Lower leg skin (tissue), 4 donors: ENCODE data around the gene HM13. TPM values are rescaled to one million over a fixed set of nuclear protein-coding genes. Genes with fewer than 3 reads are reported as not detected.
A peak's percentile ranks its signal among the peaks of the same experiment; 100 is the strongest.
"Not testable (repeated sequence)": the region's sequence is repeated elsewhere in the genome, so short reads cannot be mapped to it uniquely, and the experiment has no call there.

Experiments used
- DNase-seq, 2 donors: peaks; one replicate each; pipeline ENCODE4 v3.0.0-alpha.2; 2019; ENCODE audit warnings: low spot score in 2 of 2
- H3K4me3 ChIP-seq: fragments of 200-600 bp; sonication (generic); 2 replicates; pipeline ENCODE4 v1.5.1; 2017; ENCODE audit warnings: mild to moderate bottlenecking, low read depth; ENCODE audit not compliant: poor library complexity, severe bottlenecking
- POLR2A ChIP-seq, 2 donors: fragments of 450-650 bp; IDR thresholded peaks; one replicate each; pipeline ENCODE4 v1.6.1; 2016 to 2017; ENCODE audit warnings: antibody characterized with exemption in 2 of 2, mild to moderate bottlenecking in 1 of 2, moderate library complexity in 1 of 2
- WGBS, 2 donors: methylation state at CpG; one replicate each; pipeline ENCODE4 v1.1.5; 2018; 5-methylcytosine and 5-hydroxymethylcytosine counted together
- intact Hi-C: fragments of 100-400 bp; cut with DNase I; formaldehyde crosslinking; loops from one replicate; pipeline ENCODE4 v1.15.0; 2023; ENCODE audit warnings: low total_unique reads
- microRNA-seq, 2 donors: library from miRNA; unstranded; fragments of <30 nt; microRNA quantifications; one replicate each; pipeline ENCODE4, GENCODE V29; 2016; ENCODE audit warnings: borderline replicate concordance in 2 of 2, borderline number of aligned reads in 1 of 2
- total RNA-seq, 4 donors: library from RNA; depleted of rRNA; stranded (reverse); fragments of >200 nt; gene quantifications; one replicate each; pipeline ENCODE4 v1.1.0, GENCODE V29; 2016
- TF ChIP-seq, protein P1 (sequence below), 3 donors: fragments of 450-650 bp; IDR thresholded peaks; one replicate each; pipeline ENCODE4 v1.5.1; 2016; ENCODE audit warnings: antibody characterized with exemption in 3 of 3, mild to moderate bottlenecking in 3 of 3, moderate library complexity in 2 of 3

Gene HM13
- total RNA-seq, 4 donors from 2014 or later: 35.0 to 51.9 (median 44.2) TPM

DNA sequence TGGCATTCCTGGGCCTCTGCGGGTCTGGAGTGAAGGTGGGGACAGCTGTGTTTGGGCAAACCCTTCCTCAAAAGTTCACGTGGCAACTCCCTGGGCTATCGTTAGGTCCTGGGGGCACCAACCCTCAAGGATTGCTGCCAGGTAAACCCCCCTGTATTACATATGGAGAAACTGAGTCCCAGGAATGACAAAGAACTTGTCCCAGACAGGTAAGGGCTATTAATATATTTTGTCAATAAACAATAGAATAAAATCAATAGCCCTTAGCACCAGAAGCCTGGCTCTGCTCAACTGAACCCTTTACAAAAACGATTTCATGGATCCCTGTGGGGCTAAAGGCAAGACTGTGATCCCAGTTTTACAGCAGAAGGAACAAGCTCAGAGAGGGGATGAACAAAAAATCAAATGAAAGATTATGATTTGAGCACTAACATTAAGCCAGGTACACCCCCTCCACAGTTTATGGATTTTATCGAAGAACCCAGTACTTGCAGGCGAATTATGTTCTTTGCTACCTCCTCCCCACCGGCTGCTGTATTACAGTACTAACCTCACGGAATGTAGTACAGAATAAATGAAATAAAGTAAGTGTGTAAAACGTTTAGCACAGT is 93.5 kb downstream of the HM13 start:
- intact Hi-C loops: no loop called here

DNA sequence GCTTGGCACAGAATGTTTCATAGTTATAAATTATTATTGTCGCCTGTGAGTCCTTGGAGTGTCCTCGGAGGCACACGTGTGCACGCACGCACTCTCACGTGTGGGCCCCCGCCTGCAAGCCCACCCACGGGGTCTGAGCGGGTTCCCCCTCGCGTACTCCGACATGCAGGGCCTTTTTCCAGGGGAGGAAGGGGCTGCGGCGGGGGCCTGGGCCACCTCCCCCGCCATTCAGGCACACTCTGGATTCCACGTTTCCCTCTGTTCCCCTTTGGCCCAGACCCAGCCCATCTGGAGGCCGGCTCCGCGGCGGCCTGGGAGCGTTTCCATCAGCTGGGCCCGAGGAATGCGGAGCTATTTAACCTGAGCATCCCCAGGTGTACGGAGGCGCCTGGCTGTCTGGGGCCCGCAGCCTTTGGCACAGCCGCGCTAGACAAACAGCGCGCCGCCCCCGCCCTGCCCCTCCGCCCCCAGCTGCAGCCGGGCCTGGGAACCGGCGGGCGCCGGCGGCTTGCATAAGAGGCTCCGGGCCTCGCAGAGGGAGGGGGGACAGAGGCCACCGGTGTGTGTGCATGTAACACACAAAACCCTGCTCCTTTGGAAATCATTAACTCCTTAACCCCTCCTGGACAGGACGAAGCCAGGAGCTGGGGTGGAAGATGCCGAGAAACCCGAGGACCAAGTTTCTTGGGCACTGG is 94.2 kb downstream of the HM13 start:
- intact Hi-C loops: no loop called here
- no peak overlapping the region for H3K4me3 ChIP-seq
- no peak for TF ChIP-seq POLR2A (IDR thresholded peaks at IDR 0.05)
- TF ChIP-seq, protein P1, sequence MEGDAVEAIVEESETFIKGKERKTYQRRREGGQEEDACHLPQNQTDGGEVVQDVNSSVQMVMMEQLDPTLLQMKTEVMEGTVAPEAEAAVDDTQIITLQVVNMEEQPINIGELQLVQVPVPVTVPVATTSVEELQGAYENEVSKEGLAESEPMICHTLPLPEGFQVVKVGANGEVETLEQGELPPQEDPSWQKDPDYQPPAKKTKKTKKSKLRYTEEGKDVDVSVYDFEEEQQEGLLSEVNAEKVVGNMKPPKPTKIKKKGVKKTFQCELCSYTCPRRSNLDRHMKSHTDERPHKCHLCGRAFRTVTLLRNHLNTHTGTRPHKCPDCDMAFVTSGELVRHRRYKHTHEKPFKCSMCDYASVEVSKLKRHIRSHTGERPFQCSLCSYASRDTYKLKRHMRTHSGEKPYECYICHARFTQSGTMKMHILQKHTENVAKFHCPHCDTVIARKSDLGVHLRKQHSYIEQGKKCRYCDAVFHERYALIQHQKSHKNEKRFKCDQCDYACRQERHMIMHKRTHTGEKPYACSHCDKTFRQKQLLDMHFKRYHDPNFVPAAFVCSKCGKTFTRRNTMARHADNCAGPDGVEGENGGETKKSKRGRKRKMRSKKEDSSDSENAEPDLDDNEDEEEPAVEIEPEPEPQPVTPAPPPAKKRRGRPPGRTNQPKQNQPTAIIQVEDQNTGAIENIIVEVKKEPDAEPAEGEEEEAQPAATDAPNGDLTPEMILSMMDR (IDR thresholded peaks at IDR 0.05): peak in 1 of 3 donors; percentile 100
- DNase-seq: peak; percentile 65 to 94
- WGBS, 2 donors: 14 to 20% methylated on average over 38 to 41 of the region's 45 CpGs

More for the DNA sequence above, 93.5 kb downstream of the HM13 start:
- TF ChIP-seq, protein P1 (IDR thresholded peaks at IDR 0.05): no peak
- TF ChIP-seq POLR2A (IDR thresholded peaks at IDR 0.05): no peak
- DNase-seq: no peak
- 38 to 45% methylated on average over 9 of the region's 9 CpGs for WGBS, 2 donors
- no peak overlapping the region for H3K4me3 ChIP-seq

DNA sequence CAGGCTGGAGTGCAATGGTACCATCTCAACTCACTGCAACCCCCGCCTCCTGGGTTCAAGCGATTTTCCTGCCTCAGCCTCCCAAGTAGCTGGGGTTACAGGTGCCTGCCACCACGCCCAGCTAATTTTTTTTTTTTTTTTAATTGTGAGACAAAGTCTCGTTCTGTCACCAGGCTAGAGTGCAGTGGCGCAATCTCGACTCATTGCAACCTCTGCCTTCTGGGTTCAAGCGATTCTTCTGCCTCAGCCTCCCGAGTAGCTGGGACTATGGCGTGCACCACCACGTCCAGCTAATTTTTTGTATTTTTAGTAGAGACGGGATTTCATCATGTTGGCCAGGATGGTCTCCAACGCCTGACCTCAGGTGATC is 98.0 kb downstream of the HM13 start:
- not testable (repeated sequence) for DNase-seq, H3K4me3 ChIP-seq
- 81 to 83% methylated on average over 12 of the region's 12 CpGs for WGBS, 2 donors
- intact Hi-C loops: loop anchor here (2.0 kb wide), 1 partner anchor 49 kb away; no protein-coding TSS in a partner anchor

GRCh38 chr20:31615416-31615815 is 101.2 kb downstream of the HM13 start:
- intact Hi-C loops: loop anchor here (5.0 kb wide), 1 partner anchor 63 kb away; no protein-coding TSS in a partner anchor
- H3K4me3 ChIP-seq: no peak overlapping the region
- TF ChIP-seq POLR2A (IDR thresholded peaks at IDR 0.05): no peak
- TF ChIP-seq, protein P1 (IDR thresholded peaks at IDR 0.05): no peak
- 93 to 99% methylated on average over 8 of the region's 8 CpGs for WGBS, 2 donors
- DNase-seq: no peak

- intact Hi-C loops: loop anchor here (5.0 kb wide), 1 partner anchor 65 kb away; no protein-coding TSS in a partner anchor
- no peak for DNase-seq
- H3K4me3 ChIP-seq: no peak overlapping the region
- no peak for TF ChIP-seq POLR2A (IDR thresholded peaks at IDR 0.05)
- TF ChIP-seq, protein P1 (IDR thresholded peaks at IDR 0.05): no peak
- WGBS, 2 donors: 79 to 80% methylated on average over 6 of the region's 6 CpGs
Measured at GRCh38 chr20:31617432-31618104, 103.3 kb downstream of the HM13 start.

Small RNAs within 50 kb of the gene (microRNA-seq; reads per million reads assigned to microRNA genes)
- gene MIR3193: 0 reads per million in 2 donors

Other genes starting within 250 kb of the HM13 start
- gene DEFB116, start 205.9 kb upstream of the HM13 start, total RNA-seq: not detected
- not detected for gene DEFB118, start 145.8 kb upstream of the HM13 start, total RNA-seq
- not detected for gene DEFB119, start 123.9 kb upstream of the HM13 start, total RNA-seq
- not detected for gene DEFB121, start 108.2 kb upstream of the HM13 start, total RNA-seq
- gene DEFB123, start 73.8 kb upstream of the HM13 start, total RNA-seq: not detected
- gene DEFB124, start 39.3 kb upstream of the HM13 start, total RNA-seq: not detected
- 1 to 10 TPM in 3 of 4 donors, not detected in 1; 1.3 to 4.4 (median 2.9) TPM for gene REM1, start 39.2 kb upstream of the HM13 start, total RNA-seq
- 100 to 1,000 TPM; 237 to 353 (median 301) TPM for gene ID1, start 90.8 kb downstream of the HM13 start, total RNA-seq
- 10 to 100 TPM in 1 of 4 donors, 1 to 10 TPM in 2, under 1 TPM in 1; 0.67 to 19.0 (median 3.3) TPM for gene COX4I2, start 123.5 kb downstream of the HM13 start, total RNA-seq
- gene BCL2L1, start 208.4 kb downstream of the HM13 start, total RNA-seq: 100 to 1,000 TPM; 115 to 152 (median 125) TPM
- 10 to 100 TPM in 1 of 4 donors, 1 to 10 TPM in 3; 5.9 to 10.2 (median 7.3) TPM for gene TPX2, start 224.8 kb downstream of the HM13 start, total RNA-seq